Astrocyte (in vitro differentiated cells and primary cell): ENCODE data around the gene IQGAP1. TPM values are rescaled to one million over a fixed set of nuclear protein-coding genes. Genes with fewer than 3 reads are reported as not detected.
"Not testable (repeated sequence)": the region's sequence is repeated elsewhere in the genome, so short reads cannot be mapped to it uniquely, and the experiment has no call there.

ENCODE experiments used
- DNase-seq: peaks from one replicate; pipeline ENCODE4 v3.0.0-alpha.2; 2010; ENCODE audit warnings: low read depth
- FAIRE-seq: peaks from 2 replicates; lab custom pipeline; 2011; peaks lifted over from hg19 to GRCh38; lab: Jason Lieb, UNC
- H2AFZ ChIP-seq: 2 replicates; pipeline ENCODE4 v1.6.0; 2012; ENCODE audit warnings: low read depth, low read length, inconsistent platforms
- H3K27ac ChIP-seq: 2 replicates; pipeline ENCODE4 v1.5.1; 2011; ENCODE audit warnings: low read depth, low read length, inconsistent platforms
- H3K27me3 ChIP-seq: 2 replicates; pipeline ENCODE4 v1.6.0; 2011; ENCODE audit warnings: low read length, inconsistent platforms; ENCODE audit not compliant: insufficient read depth
- H3K36me3 ChIP-seq: 2 replicates; pipeline ENCODE4 v1.5.1; 2011; ENCODE audit warnings: low read length, inconsistent platforms; ENCODE audit not compliant: insufficient read depth
- H3K4me1 ChIP-seq: 2 replicates; pipeline ENCODE4 v1.5.1; 2011; ENCODE audit warnings: low read length, inconsistent platforms; ENCODE audit not compliant: insufficient read depth
- H3K4me2 ChIP-seq: 2 replicates; pipeline ENCODE4 v1.6.0; 2012; ENCODE audit warnings: low read length, inconsistent platforms
- H3K4me3 ChIP-seq: 2 replicates; pipeline ENCODE4 v1.5.1; 2011; ENCODE audit warnings: low read depth, mild to moderate bottlenecking, low read length, inconsistent platforms; ENCODE audit not compliant: insufficient read depth
- H3K79me2 ChIP-seq: 2 replicates; pipeline ENCODE4 v1.6.0; 2012; ENCODE audit warnings: mild to moderate bottlenecking, low read length, inconsistent platforms; ENCODE audit not compliant: insufficient read depth
- H3K9ac ChIP-seq: 2 replicates; pipeline ENCODE4 v1.6.0; 2012; ENCODE audit warnings: mild to moderate bottlenecking, low read length, inconsistent platforms
- H3K9me3 ChIP-seq: 2 replicates; pipeline ENCODE4 v1.5.1; 2012; ENCODE audit warnings: low read depth, mild to moderate bottlenecking, low read length, inconsistent platforms; ENCODE audit not compliant: insufficient read depth
- H4K20me1 ChIP-seq: 2 replicates; pipeline ENCODE4 v1.6.0; 2012; ENCODE audit warnings: low read length, inconsistent platforms; ENCODE audit not compliant: insufficient read depth
- H3K27ac Mint-ChIP-seq: one replicate; pipeline ENCODE4 v1.8.0; 2021; ENCODE audit warnings: mild to moderate bottlenecking, mixed read lengths; ENCODE audit not compliant: unreplicated experiment
- H3K27me3 Mint-ChIP-seq: one replicate; pipeline ENCODE4 v1.8.0; 2021; ENCODE audit warnings: low read depth, mixed read lengths; ENCODE audit not compliant: unreplicated experiment
- H3K36me3 Mint-ChIP-seq: one replicate; pipeline ENCODE4 v1.8.0; 2021; ENCODE audit warnings: low read depth, mixed read lengths; ENCODE audit not compliant: unreplicated experiment
- H3K4me1 Mint-ChIP-seq: one replicate; pipeline ENCODE4 v1.8.0; 2021; ENCODE audit warnings: low read depth, mixed read lengths; ENCODE audit not compliant: unreplicated experiment
- H3K4me3 Mint-ChIP-seq: one replicate; pipeline ENCODE4 v1.8.0; 2021; ENCODE audit warnings: mild to moderate bottlenecking, moderate library complexity, mixed read lengths; ENCODE audit not compliant: unreplicated experiment
- H3K9me3 Mint-ChIP-seq: one replicate; pipeline ENCODE4 v1.8.0; 2021; ENCODE audit warnings: mild to moderate bottlenecking, mixed read lengths; ENCODE audit not compliant: unreplicated experiment
- EZH2 ChIP-seq: IDR thresholded peaks from 2 replicates; pipeline ENCODE4 v1.6.1; 2012; ENCODE audit warnings: mild to moderate bottlenecking, low read length, inconsistent platforms; ENCODE audit not compliant: insufficient read depth
- total RNA-seq: library from RNA; stranded (reverse); gene quantifications from 2 replicates; pipeline ENCODE4 v1.2.1, GENCODE V29; 2021
- TF ChIP-seq, protein P1 (sequence below): IDR thresholded peaks from 2 replicates; pipeline ENCODE4 v1.5.1; 2011; ENCODE audit warnings: low read depth, mild to moderate bottlenecking, inconsistent platforms, low read length, moderate library complexity; ENCODE audit not compliant: insufficient read depth

Gene IQGAP1
- total RNA-seq, 1 donor from 2014 or later = 226 TPM

DNA sequence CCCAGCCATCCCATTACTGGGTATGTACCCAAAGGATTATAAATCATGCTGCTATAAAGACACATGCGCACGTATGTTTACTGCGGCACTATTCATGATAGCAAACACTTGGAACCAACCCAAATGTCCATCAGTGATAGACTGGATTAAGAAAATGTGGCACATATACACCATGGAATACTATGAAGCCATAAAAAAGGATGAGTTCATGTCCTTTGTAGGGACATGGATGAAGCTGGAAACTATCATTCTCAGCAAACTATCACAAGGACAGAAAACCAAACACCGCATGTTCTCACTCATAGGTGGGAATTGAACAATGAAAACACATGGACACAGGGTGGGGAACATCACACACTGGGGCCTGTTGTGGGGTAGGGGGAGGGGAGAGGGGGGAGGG lies 22.3 kb downstream of the IQGAP1 start:
- peaks cover 11% of the 10 kb centered on the region for H3K36me3 Mint-ChIP-seq
- DNase-seq, H3K9ac ChIP-seq, H3K4me2 ChIP-seq, H3K27me3 Mint-ChIP-seq, H3K9me3 ChIP-seq, H3K27me3 ChIP-seq, H2AFZ ChIP-seq, H3K9me3 Mint-ChIP-seq, FAIRE-seq, H3K4me3 Mint-ChIP-seq, H3K27ac ChIP-seq, H3K27ac Mint-ChIP-seq, H3K4me3 ChIP-seq, H3K36me3 ChIP-seq: not testable (repeated sequence)
- peaks cover 65% of the 10 kb centered on the region for H3K4me1 Mint-ChIP-seq
- peaks cover 40% of the 10 kb centered on the region for H3K4me1 ChIP-seq
- H4K20me1 ChIP-seq = peaks cover 60% of the 10 kb centered on the region
- H3K79me2 ChIP-seq = peaks cover 90% of the 10 kb centered on the region

DNA sequence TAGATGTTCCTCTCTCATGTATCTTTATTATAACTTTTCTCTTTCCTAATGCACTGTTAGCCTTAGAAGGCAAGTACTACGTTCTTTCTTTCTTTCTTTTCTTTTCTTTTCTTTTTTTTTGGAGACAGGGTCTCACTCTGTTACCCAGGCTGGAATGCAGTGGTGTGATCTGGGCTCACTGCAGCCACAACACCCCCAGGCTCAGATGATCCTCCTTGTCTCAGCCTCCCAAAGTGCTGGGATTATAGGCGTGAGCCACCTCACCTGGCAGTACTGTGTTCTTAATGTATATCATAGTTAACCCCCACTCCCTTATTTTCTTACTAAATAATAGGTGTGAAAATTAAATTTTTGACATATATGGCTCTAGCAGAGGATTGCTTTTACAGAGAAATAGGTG lies 23.1 kb downstream of the IQGAP1 start:
- Histone ChIP-seq H3K4me3 (no peak overlapping the region), H3K9ac (no peak overlapping the region), H3K9me3 (no peaks in the 10 kb centered on the region), H3K79me2 (peaks cover 90% of the 10 kb centered on the region), H3K4me2 (no peak overlapping the region), H3K27ac (no peak overlapping the region), H4K20me1 (peaks cover 57% of the 10 kb centered on the region), H3K36me3 (no peaks in the 10 kb centered on the region), H2AFZ (no peak overlapping the region), H3K27me3 (no peaks in the 10 kb centered on the region), H3K4me1 (peaks cover 35% of the 10 kb centered on the region)
- no peaks in the 10 kb centered on the region for H3K27me3 Mint-ChIP-seq
- H3K36me3 Mint-ChIP-seq = peaks cover 11% of the 10 kb centered on the region
- H3K9me3 Mint-ChIP-seq = peaks cover 3% of the 10 kb centered on the region
- DNase-seq (no peak), FAIRE-seq (no peak)
- no peak overlapping the region for H3K27ac Mint-ChIP-seq
- H3K4me1 Mint-ChIP-seq = peaks cover 64% of the 10 kb centered on the region
- no peak overlapping the region for H3K4me3 Mint-ChIP-seq
- TF ChIP-seq, protein P1, sequence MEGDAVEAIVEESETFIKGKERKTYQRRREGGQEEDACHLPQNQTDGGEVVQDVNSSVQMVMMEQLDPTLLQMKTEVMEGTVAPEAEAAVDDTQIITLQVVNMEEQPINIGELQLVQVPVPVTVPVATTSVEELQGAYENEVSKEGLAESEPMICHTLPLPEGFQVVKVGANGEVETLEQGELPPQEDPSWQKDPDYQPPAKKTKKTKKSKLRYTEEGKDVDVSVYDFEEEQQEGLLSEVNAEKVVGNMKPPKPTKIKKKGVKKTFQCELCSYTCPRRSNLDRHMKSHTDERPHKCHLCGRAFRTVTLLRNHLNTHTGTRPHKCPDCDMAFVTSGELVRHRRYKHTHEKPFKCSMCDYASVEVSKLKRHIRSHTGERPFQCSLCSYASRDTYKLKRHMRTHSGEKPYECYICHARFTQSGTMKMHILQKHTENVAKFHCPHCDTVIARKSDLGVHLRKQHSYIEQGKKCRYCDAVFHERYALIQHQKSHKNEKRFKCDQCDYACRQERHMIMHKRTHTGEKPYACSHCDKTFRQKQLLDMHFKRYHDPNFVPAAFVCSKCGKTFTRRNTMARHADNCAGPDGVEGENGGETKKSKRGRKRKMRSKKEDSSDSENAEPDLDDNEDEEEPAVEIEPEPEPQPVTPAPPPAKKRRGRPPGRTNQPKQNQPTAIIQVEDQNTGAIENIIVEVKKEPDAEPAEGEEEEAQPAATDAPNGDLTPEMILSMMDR = no peak
- no peak for TF ChIP-seq EZH2

DNA sequence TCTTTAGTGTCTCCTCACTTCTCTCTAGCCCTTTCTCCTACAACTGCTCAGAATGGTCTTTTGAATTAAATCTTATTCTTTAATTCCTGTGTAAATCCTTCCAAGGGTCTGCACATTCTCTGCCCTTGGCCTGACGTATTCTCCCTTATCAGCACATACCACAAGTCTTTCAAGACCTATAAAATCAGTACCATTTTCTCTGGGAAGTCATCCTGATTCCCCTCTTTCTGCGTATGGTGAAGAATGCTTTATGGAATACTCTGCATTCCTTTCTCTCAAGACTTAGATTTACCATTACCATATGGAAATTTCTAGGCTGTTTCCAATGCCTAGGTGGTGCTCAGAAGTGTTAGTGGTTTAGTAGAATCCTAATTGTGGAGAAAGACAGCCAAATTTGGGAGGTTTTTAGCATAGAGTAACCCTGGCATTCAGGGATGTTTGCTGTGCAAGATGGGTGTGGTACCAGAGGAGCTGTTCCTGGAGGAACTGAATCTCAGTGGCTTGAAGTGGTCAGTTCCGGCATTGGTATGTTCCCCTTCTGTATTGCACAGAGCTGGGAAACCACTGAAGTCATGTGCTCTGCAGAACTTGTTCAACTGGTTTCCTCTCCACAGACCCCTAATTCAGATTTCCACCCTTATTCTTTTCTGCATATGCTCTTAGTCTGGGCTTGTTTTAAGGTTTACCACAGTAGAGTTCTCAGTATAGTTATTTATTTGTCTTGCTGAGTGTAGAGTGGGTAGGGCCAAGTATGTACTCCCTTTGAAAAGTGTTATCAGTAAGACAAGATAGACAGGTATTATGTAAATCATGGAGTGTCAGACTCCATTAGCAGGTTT lies 24.5 kb downstream of the IQGAP1 start:
- no peaks in the 10 kb centered on the region for H3K36me3 ChIP-seq
- DNase-seq (peak; percentile 89), FAIRE-seq (peak; percentile 29)
- H3K4me3 ChIP-seq = no peak overlapping the region
- peaks cover 47% of the 10 kb centered on the region for H4K20me1 ChIP-seq
- no peaks in the 10 kb centered on the region for H3K27me3 Mint-ChIP-seq
- no peak overlapping the region for H3K9ac ChIP-seq
- H2AFZ ChIP-seq = no peak overlapping the region
- peaks cover 29% of the 10 kb centered on the region for H3K4me1 ChIP-seq
- H3K27me3 ChIP-seq = no peaks in the 10 kb centered on the region
- H3K79me2 ChIP-seq = peaks cover 90% of the 10 kb centered on the region
- peak overlapping the region; percentile 21 for H3K4me3 Mint-ChIP-seq
- H3K27ac ChIP-seq = peak overlapping the region; percentile 90
- H3K36me3 Mint-ChIP-seq = peaks cover 16% of the 10 kb centered on the region
- TF ChIP-seq EZH2 = no peak
- TF ChIP-seq, protein P1 = no peak
- H3K9me3 Mint-ChIP-seq = peaks cover 5% of the 10 kb centered on the region
- peak overlapping the region; percentile 78 for H3K4me2 ChIP-seq
- peaks cover 56% of the 10 kb centered on the region for H3K4me1 Mint-ChIP-seq
- peak overlapping the region; percentile 98 for H3K27ac Mint-ChIP-seq
- H3K9me3 ChIP-seq = no peaks in the 10 kb centered on the region
